ENCODE results near the gene ZNF536.

Gene ZNF536

GRCh38 chr19:30351774-30352173, 20.4 kb upstream of the ZNF536 start:
- H3K9me3 Mint-ChIP-seq: no peaks in the 10 kb centered on the region
- CTCF ChIA-PET: no interaction called here
- H3K4me3 Mint-ChIP-seq: no peak overlapping the region
- no peak overlapping the region for H3K27ac Mint-ChIP-seq
- no peak for DNase-seq
- H3K4me1 Mint-ChIP-seq: no peaks in the 10 kb centered on the region
- no peaks in the 10 kb centered on the region for H3K36me3 Mint-ChIP-seq
- H3K27me3 Mint-ChIP-seq: peaks cover 3% of the 10 kb centered on the region

- no peaks in the 10 kb centered on the region for H3K4me1 Mint-ChIP-seq
- no peaks in the 10 kb centered on the region for H3K36me3 Mint-ChIP-seq
- DNase-seq: no peak
- CTCF ChIA-PET: no interaction called here
- H3K4me3 Mint-ChIP-seq: no peak overlapping the region
- H3K9me3 Mint-ChIP-seq: no peaks in the 10 kb centered on the region
- H3K27ac Mint-ChIP-seq: no peak overlapping the region
- H3K27me3 Mint-ChIP-seq: peaks cover 3% of the 10 kb centered on the region
These were observed 18.7 kb upstream of the ZNF536 start for GRCh38 chr19:30353394-30353945.

GRCh38 chr19:30355586-30355985, 16.6 kb upstream of the ZNF536 start:
- CTCF ChIA-PET: no interaction called here
- H3K4me1 Mint-ChIP-seq: no peaks in the 10 kb centered on the region
- peaks cover 19% of the 10 kb centered on the region for H3K27me3 Mint-ChIP-seq
- no peak overlapping the region for H3K27ac Mint-ChIP-seq
- no peaks in the 10 kb centered on the region for H3K9me3 Mint-ChIP-seq
- H3K4me3 Mint-ChIP-seq: no peak overlapping the region
- no peaks in the 10 kb centered on the region for H3K36me3 Mint-ChIP-seq
- no peak for DNase-seq

- Mint-ChIP-seq H3K4me1 (no peaks in the 10 kb centered on the region), H3K4me3 (no peak overlapping the region), H3K36me3 (no peaks in the 10 kb centered on the region), H3K27ac (no peak overlapping the region), H3K9me3 (no peaks in the 10 kb centered on the region), H3K27me3 (peaks cover 27% of the 10 kb centered on the region)
- CTCF ChIA-PET: no interaction called here
- DNase-seq: no peak
These were observed 15.1 kb upstream of the ZNF536 start for GRCh38 chr19:30356951-30357579.

- H3K36me3 Mint-ChIP-seq: no peaks in the 10 kb centered on the region
- no peak for DNase-seq
- no peaks in the 10 kb centered on the region for H3K9me3 Mint-ChIP-seq
- no peak overlapping the region for H3K27ac Mint-ChIP-seq
- H3K4me3 Mint-ChIP-seq: no peak overlapping the region
- CTCF ChIA-PET: no interaction called here
- H3K4me1 Mint-ChIP-seq: no peaks in the 10 kb centered on the region
- H3K27me3 Mint-ChIP-seq: peaks cover 27% of the 10 kb centered on the region
These were observed 14.6 kb upstream of the ZNF536 start for GRCh38 chr19:30357580-30357954.

GRCh38 chr19:30358319-30358718, 13.9 kb upstream of the ZNF536 start:
- no peaks in the 10 kb centered on the region for H3K4me1 Mint-ChIP-seq
- H3K36me3 Mint-ChIP-seq: no peaks in the 10 kb centered on the region
- H3K9me3 Mint-ChIP-seq: no peaks in the 10 kb centered on the region
- no peak overlapping the region for H3K4me3 Mint-ChIP-seq
- CTCF ChIA-PET: no interaction called here
- H3K27me3 Mint-ChIP-seq: peaks cover 27% of the 10 kb centered on the region
- H3K27ac Mint-ChIP-seq: no peak overlapping the region
- DNase-seq: no peak

- H3K4me1 Mint-ChIP-seq: no peaks in the 10 kb centered on the region
- no peaks in the 10 kb centered on the region for H3K36me3 Mint-ChIP-seq
- CTCF ChIA-PET: no interaction called here
- H3K27me3 Mint-ChIP-seq: peaks cover 27% of the 10 kb centered on the region
- no peak overlapping the region for H3K4me3 Mint-ChIP-seq
- H3K9me3 Mint-ChIP-seq: no peaks in the 10 kb centered on the region
- H3K27ac Mint-ChIP-seq: no peak overlapping the region
- DNase-seq: no peak
These were observed 13.2 kb upstream of the ZNF536 start for GRCh38 chr19:30358821-30359580.

GRCh38 chr19:30359936-30360335, 12.2 kb upstream of the ZNF536 start:
- CTCF ChIA-PET: no interaction called here
- DNase-seq: no peak
- H3K4me3 Mint-ChIP-seq: no peak overlapping the region
- H3K4me1 Mint-ChIP-seq: no peaks in the 10 kb centered on the region
- no peaks in the 10 kb centered on the region for H3K9me3 Mint-ChIP-seq
- H3K27me3 Mint-ChIP-seq: peaks cover 27% of the 10 kb centered on the region
- H3K36me3 Mint-ChIP-seq: no peaks in the 10 kb centered on the region
- no peak overlapping the region for H3K27ac Mint-ChIP-seq

GRCh38 chr19:30360376-30361106, 11.6 kb upstream of the ZNF536 start:
- Mint-ChIP-seq H3K4me3 (no peak overlapping the region), H3K36me3 (no peaks in the 10 kb centered on the region), H3K27me3 (peaks cover 27% of the 10 kb centered on the region), H3K9me3 (no peaks in the 10 kb centered on the region), H3K27ac (no peak overlapping the region), H3K4me1 (no peaks in the 10 kb centered on the region)
- no peak for DNase-seq
- CTCF ChIA-PET: no interaction called here

GRCh38 chr19:30361107-30361447, 11.1 kb upstream of the ZNF536 start:
- peaks cover 27% of the 10 kb centered on the region for H3K27me3 Mint-ChIP-seq
- no peaks in the 10 kb centered on the region for H3K9me3 Mint-ChIP-seq
- no peaks in the 10 kb centered on the region for H3K36me3 Mint-ChIP-seq
- no peak for DNase-seq
- CTCF ChIA-PET: no interaction called here
- no peaks in the 10 kb centered on the region for H3K4me1 Mint-ChIP-seq
- no peak overlapping the region for H3K27ac Mint-ChIP-seq
- no peak overlapping the region for H3K4me3 Mint-ChIP-seq

- Mint-ChIP-seq H3K27me3 (peaks cover 27% of the 10 kb centered on the region), H3K9me3 (no peaks in the 10 kb centered on the region), H3K27ac (no peak overlapping the region), H3K36me3 (no peaks in the 10 kb centered on the region), H3K4me3 (no peak overlapping the region), H3K4me1 (no peaks in the 10 kb centered on the region)
- CTCF ChIA-PET: no interaction called here
- no peak for DNase-seq
These were observed 10.5 kb upstream of the ZNF536 start for GRCh38 chr19:30361721-30362120.

GRCh38 chr19:30362156-30362754, 9.9 kb upstream of the ZNF536 start:
- Mint-ChIP-seq H3K27ac (no peak overlapping the region), H3K4me1 (no peaks in the 10 kb centered on the region), H3K4me3 (no peak overlapping the region), H3K36me3 (no peaks in the 10 kb centered on the region), H3K27me3 (peaks cover 27% of the 10 kb centered on the region), H3K9me3 (no peaks in the 10 kb centered on the region)
- CTCF ChIA-PET: no interaction called here
- no peak for DNase-seq

GRCh38 chr19:30363073-30363472, 9.1 kb upstream of the ZNF536 start:
- CTCF ChIA-PET: no interaction called here
- no peaks in the 10 kb centered on the region for H3K36me3 Mint-ChIP-seq
- H3K4me3 Mint-ChIP-seq: no peak overlapping the region
- DNase-seq: no peak
- no peak overlapping the region for H3K27ac Mint-ChIP-seq
- peaks cover 27% of the 10 kb centered on the region for H3K27me3 Mint-ChIP-seq
- no peaks in the 10 kb centered on the region for H3K9me3 Mint-ChIP-seq
- no peaks in the 10 kb centered on the region for H3K4me1 Mint-ChIP-seq

GRCh38 chr19:30364866-30365800, 7.1 kb upstream of the ZNF536 start:
- CTCF ChIA-PET: no interaction called here
- no peaks in the 10 kb centered on the region for H3K36me3 Mint-ChIP-seq
- no peak overlapping the region for H3K27ac Mint-ChIP-seq
- DNase-seq: no peak
- H3K4me1 Mint-ChIP-seq: no peaks in the 10 kb centered on the region
- H3K4me3 Mint-ChIP-seq: no peak overlapping the region
- H3K9me3 Mint-ChIP-seq: no peaks in the 10 kb centered on the region
- peaks cover 12% of the 10 kb centered on the region for H3K27me3 Mint-ChIP-seq

Measured in activated naive CD4-positive, alpha-beta T cell treated with anti-CD3 and anti-CD28 coated beads, Interleukin-2, amount 10 ng/mL, durations not matched to agents 7 days and 5 days (primary cell).